ENCODE results near the gene FAM217A.
A peak's percentile ranks its signal among the peaks of the same experiment; 100 is the strongest.

FAM217A gene

GRCh38 chr6:4084444-4085331 lies 5.8 kb upstream of the FAM217A start:
- no peak for DNase-seq (ENCODE audit: low spot score)

- no peak for DNase-seq (ENCODE audit: low spot score)
Observed at GRCh38 chr6:4074478-4075235, 4.3 kb downstream of the FAM217A start.

- no peak for DNase-seq (ENCODE audit: low spot score)
Observed at GRCh38 chr6:4071330-4071729, 7.6 kb downstream of the FAM217A start.

- DNase-seq (ENCODE audit: low spot score): no peak
Observed at GRCh38 chr6:4069199-4069598, 9.7 kb downstream of the FAM217A start.

- no peak for DNase-seq (ENCODE audit: low spot score)
Observed at GRCh38 chr6:4067673-4068072, 11.3 kb downstream of the FAM217A start.

- DNase-seq (ENCODE audit: low spot score): no peak
Observed at GRCh38 chr6:4066029-4066755, 12.7 kb downstream of the FAM217A start.

- peak; percentile 63 for DNase-seq (ENCODE audit: low spot score)
Observed at GRCh38 chr6:4059115-4059777, 19.7 kb downstream of the FAM217A start.

- DNase-seq (ENCODE audit: low spot score): no peak
Observed at GRCh38 chr6:4057036-4057435, 21.9 kb downstream of the FAM217A start.

GRCh38 chr6:4055420-4056041 lies 23.4 kb downstream of the FAM217A start:
- DNase-seq (ENCODE audit: low spot score): peak; percentile 15

GRCh38 chr6:4049246-4049645 lies 29.7 kb downstream of the FAM217A start:
- no peak for DNase-seq (ENCODE audit: low spot score)

GRCh38 chr6:4041480-4041879 lies 37.5 kb downstream of the FAM217A start:
- DNase-seq (ENCODE audit: low spot score): no peak

GRCh38 chr6:4039348-4039747 lies 39.6 kb downstream of the FAM217A start:
- DNase-seq (ENCODE audit: low spot score): no peak

- no peak for DNase-seq (ENCODE audit: low spot score)
Observed at GRCh38 chr6:4036581-4036980, 42.4 kb downstream of the FAM217A start.

GRCh38 chr6:4032475-4032874 lies 46.5 kb downstream of the FAM217A start:
- no peak for DNase-seq (ENCODE audit: low spot score)

GRCh38 chr6:4031442-4031841 lies 47.5 kb downstream of the FAM217A start:
- DNase-seq (ENCODE audit: low spot score): no peak

GRCh38 chr6:4030669-4031068 lies 48.3 kb downstream of the FAM217A start:
- DNase-seq (ENCODE audit: low spot score): peak; percentile 21

GRCh38 chr6:4029687-4030086 lies 49.2 kb downstream of the FAM217A start:
- DNase-seq (ENCODE audit: low spot score): no peak

- DNase-seq (ENCODE audit: low spot score): no peak
Observed at GRCh38 chr6:4028051-4028450, 50.9 kb downstream of the FAM217A start.

- no peak for DNase-seq (ENCODE audit: low spot score)
Observed at GRCh38 chr6:4025681-4026080, 53.3 kb downstream of the FAM217A start.

- DNase-seq (ENCODE audit: low spot score): no peak
Observed at GRCh38 chr6:4023240-4023639, 55.7 kb downstream of the FAM217A start.

GRCh38 chr6:4021854-4022695 lies 56.9 kb downstream of the FAM217A start:
- peak; percentile 19 for DNase-seq (ENCODE audit: low spot score)

Measured in CD4-positive, alpha-beta T cell treated with Interleukin-15 for 4 hours (primary cell).